Stimulated activated CD4-positive, alpha-beta T cell treated with anti-CD3 and anti-CD28 coated beads, Interleukin-4, amount 100 ng/mL, for 4 hours (primary cell): ENCODE data around the gene LARP1.
"Not testable (repeated sequence)": the region's sequence is repeated elsewhere in the genome, so short reads cannot be mapped to it uniquely, and the experiment has no call there.

Source experiments
- DNase-seq, 2 experiments: peaks; one replicate each; pipeline ENCODE4 v3.0.0-alpha.2; 2020

The LARP1 gene

GRCh38 chr5:154795235-154795596 is 40.0 kb downstream of the LARP1 start:
- no peak for DNase-seq

- DNase-seq, result no peak
Observed at GRCh38 chr5:154797762-154798161, 42.6 kb downstream of the LARP1 start.

DNA sequence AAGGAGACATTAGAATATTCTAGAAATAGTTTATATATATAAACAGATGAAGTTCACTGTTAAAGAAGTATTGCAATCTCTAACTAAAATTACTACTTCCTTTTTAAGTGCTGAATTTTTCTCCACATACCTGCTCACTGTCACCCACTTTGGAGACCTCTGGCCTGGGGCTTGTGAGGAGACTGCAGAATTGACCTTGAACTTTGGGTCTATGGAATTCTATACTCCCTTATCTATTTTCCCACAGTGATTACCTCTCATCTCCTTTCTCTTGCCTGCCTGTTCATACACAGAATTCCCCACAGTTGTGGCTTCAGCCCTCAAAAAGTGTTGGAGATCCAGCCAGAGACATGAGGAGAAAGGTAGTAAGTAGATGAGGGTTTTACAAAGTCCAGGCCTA is 45.4 kb downstream of the LARP1 start:
- no peak for DNase-seq

- no peak for DNase-seq
Observed at GRCh38 chr5:154801083-154801482, 45.9 kb downstream of the LARP1 start.

DNA sequence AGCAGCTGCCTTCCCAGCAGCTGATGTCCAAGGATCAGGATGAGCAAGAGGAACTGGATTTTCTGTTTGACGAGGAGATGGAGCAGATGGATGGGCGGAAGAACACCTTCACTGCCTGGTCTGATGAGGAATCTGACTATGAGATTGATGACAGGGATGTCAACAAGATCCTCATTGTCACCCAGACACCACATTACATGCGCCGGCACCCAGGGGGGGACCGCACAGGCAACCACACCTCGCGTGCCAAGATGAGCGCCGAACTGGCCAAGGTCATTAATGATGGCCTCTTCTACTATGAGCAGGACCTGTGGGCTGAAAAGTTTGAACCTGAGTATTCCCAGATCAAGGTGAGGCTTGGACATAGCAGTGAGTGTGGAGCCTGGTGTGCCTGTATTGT is 46.9 kb downstream of the LARP1 start:
- no peak for DNase-seq

DNA sequence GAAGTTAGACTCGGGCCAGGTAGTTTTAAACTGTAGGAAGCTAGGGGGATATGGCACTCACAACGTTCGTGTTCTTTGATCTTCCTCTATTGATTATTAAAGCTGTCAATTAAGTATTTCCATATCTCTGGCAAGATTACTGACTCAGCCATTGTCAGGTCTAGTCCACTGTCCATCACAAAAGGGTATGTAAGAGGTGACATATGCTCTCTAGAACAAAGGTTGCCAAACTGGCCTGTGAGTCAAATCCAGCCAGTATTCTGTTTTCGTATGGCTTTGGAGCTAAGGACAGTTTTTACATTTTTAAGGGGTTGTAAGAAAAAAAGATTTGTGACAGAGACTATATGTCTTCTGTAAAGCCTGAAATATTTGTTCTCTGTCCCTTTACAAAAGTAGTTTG is 51.0 kb downstream of the LARP1 start:
- DNase-seq, result no peak

DNA sequence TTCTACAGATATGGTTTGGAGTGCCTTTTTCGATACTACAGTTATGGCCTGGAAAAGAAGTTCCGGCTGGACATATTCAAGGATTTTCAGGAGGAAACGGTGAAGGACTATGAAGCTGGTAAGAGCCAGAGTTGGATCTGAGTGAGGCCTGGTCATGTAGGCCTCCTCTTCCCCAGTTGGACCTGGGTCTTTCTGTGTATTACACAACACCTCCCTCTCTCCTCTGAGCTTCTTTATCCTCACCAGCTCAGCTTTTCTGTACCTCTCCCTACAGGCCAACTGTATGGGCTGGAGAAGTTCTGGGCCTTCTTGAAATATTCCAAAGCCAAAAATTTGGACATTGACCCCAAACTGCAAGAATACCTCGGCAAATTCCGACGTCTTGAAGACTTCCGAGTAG is 56.1 kb downstream of the LARP1 start:
- no peak for DNase-seq

DNA sequence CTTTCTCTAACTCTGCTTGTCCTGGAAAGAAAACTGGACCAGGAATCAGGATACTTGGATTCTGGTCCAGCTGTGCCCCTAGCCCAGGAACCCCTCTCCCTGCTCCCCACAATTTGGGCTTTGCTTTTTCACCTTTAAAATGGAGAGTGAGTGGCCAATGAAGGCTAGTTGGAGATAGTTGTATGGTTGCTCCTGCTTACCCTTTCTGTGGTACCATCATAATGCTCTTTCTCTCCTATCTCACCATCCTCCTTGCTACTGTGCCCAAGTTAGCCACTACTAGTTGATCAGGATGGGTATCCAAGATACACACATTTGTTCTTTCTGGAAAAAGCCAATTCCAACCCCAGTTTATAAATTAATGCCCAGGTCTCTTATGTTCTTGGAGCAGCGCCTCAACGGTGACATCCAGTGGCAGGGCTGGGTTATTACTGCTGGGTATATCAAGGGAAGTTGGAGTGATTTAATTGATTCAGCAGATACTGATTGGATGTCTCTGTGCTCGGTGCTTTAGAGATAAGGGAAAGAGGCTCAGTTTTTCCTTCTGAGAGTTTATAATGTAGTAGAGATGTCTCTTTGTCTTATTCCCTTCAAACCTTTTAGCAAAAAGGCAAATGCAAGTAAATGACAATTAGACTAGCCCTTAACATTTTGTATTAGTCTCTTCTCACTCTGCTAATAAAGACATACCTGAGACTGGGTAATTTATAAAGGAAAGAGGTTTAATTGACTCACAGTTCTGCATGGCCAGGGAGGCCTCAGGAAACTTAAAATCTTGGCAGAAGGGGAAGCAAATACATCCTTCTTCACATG is 56.7 kb downstream of the LARP1 start:
- DNase-seq, result peak; percentile 46 to 55

- DNase-seq, result no peak
Observed at GRCh38 chr5:154813158-154813557, 58.0 kb downstream of the LARP1 start.

- peak in 1 of 2 experiments; percentile 16 for DNase-seq
Observed at GRCh38 chr5:154813736-154814135, 58.6 kb downstream of the LARP1 start.

DNA sequence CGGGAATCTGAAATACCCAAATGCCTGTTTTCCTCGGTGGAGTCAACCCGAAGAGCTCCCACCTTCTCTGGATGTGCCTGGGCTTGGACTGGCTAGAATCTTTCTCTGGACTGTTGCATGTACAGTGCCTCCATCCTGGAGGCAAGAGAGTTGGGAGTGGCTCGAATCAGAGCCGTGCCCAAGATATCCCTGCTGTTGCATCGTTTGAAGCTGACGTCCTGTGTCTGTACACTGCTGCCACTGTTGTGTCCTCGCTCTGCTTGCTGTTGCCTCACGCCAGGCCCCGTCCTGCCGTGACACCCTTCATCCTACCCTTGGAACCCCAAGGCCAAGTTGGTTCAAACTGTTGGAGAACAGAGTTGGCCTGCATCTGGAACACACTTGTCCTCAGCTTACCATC is 59.8 kb downstream of the LARP1 start:
- no peak for DNase-seq

- no peak for DNase-seq
Observed at GRCh38 chr5:154815684-154816247, 60.6 kb downstream of the LARP1 start.

- DNase-seq, result no peak
Observed at GRCh38 chr5:154816891-154817492, 61.8 kb downstream of the LARP1 start.

DNA sequence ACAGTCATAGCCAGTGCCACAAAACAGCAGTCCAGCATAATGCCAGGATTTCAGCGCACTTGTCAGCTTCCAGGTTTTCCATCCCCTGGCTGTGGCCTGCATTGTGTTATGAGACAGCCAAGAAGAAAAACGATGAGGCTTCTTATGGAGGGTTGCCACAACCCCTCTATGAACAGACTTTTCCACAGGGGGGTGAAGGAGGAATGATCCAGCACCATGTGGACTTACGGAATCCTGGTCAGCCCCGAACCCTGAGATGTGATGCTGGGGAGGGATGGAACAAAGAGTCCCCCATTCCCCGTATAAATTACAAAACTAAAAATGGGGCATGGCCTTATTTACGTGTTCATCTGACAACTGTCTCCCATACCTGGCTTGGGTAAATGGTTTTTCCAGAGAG is 62.6 kb downstream of the LARP1 start:
- DNase-seq, result no peak

DNA sequence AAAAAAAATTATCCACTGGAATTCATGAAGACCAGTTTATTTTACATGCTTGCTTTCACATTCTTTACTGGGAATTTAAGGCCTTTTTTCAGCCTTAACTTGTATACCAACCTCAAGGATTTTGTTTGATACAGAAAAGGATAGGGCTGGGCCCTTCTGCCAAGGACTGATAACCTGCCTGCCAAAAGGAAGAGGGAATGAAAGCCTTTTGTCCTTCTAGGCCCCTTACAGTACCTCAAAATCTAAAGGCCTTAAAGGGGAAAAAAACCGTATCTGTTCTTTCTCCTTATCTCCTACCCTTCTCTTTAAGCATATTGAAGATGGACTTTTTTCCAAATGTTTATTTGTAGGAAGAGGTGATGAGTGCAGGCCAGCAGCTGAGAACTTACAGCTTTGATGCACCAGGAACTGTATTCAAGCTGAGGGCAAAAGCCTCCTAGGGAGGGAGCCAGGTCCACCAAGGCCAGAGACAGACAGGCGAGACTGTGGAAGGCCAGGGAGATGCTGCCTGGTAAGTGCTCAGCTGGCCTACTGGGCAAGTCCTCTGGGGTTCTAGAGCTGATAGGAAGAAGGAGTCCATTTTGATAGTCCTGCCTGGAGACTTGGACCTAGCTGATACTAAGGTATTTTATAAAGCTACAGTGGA is 63.4 kb downstream of the LARP1 start:
- DNase-seq, result no peak

DNA sequence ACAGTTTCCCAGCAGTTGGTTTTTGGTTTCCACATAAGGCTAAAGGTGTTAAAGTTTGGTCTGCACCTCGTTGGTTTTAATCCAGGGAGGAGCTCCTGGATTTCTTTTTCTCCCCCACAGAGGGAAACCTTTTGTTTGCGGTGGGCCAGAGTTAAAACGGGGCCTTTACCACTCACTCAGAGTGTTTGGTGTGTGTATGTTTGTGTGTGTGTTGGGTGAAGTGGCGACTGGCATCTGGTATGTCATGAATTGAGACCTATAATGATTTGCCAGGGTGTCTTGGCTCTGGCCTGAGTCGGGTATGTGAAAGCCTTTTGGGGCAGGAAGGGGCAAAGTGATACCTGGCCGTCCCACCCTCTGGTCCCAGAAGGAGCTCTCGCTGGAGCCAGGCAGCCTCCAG is 64.4 kb downstream of the LARP1 start:
- DNase-seq, result no peak

GRCh38 chr5:154820383-154820782 is 65.2 kb downstream of the LARP1 start:
- DNase-seq, result no peak

GRCh38 chr5:154822896-154823295 is 67.7 kb downstream of the LARP1 start:
- not testable (repeated sequence) for DNase-seq

GRCh38 chr5:154823605-154824004 is 68.4 kb downstream of the LARP1 start:
- DNase-seq, result no peak

DNA sequence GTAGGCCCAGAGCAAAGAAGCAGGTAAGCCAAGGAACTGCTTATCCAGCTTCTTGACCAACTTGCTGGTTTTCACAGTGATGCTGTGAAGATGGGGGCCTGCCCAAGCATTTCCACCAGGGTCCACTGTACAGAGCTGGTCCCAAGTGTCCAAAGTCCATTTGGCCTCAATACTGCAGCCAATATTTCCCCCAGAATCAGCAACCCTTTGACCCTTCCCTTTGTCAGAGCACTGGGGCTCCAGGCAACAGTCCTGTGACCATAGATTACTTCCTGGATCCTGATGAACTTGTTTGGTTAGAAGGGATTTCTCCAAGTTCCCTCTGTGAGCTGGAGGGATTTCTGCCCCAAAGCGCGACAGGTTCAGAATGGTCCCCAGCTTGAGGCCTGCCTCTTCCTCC is 68.9 kb downstream of the LARP1 start:
- DNase-seq, result no peak

- no peak for DNase-seq
Observed at GRCh38 chr5:154829181-154829588, 74.0 kb downstream of the LARP1 start.

DNA sequence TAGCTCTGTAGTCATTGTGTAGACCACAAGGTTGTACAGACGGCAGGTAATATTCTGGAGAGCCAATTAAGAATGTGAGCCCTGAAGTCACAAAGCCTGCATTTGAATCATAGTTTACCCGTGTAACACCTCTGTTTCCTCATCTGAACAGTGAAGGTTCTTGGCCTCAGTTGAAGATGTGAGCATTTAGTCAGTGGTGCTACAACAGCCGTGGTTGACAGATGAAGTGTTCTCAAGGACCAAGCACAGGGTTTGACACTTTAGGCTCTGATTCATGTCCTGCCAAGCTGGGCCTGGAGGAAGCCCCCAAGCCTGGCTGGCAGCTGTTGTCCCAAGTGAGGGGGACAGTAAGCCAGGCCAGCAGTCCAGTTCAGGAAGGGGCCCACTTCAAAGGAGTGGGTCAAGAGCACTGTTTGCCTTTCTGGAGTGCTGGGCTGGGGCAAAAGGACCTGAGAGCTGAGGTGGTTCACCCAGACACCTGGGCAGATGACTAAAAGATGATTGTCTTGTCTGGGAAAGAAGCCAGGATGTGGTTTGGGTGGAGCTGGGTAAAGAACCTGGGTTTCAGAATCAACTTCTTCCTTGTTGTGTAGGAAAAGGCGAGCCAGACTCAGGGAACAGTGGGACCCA is 74.5 kb downstream of the LARP1 start:
- DNase-seq, result peak in 1 of 2 experiments; percentile 9

GRCh38 chr5:154830219-154830595 is 75.0 kb downstream of the LARP1 start:
- DNase-seq, result no peak
